SK-MEL-5 (cell line): Measurements from ENCODE around the gene SWAP70. TPM values are rescaled to one million over a fixed set of nuclear protein-coding genes. Genes with fewer than 3 reads are reported as not detected.
A peak's percentile ranks its signal among the peaks of the same experiment; 100 is the strongest.
"Not testable (repeated sequence)": the region's sequence is repeated elsewhere in the genome, so short reads cannot be mapped to it uniquely, and the experiment has no call there.

Source experiments
- DNase-seq: peaks from one replicate; pipeline ENCODE4 v3.0.0-alpha.2; 2016; ENCODE audit warnings: low read depth, low spot score
- in situ Hi-C: cut with HindIII; loops from 2 replicates; pipeline ENCODE4 v1.10.0; 2016; ENCODE audit warnings: low sequenced_read_pairs, high pct_unique_total_duplicates, low pct_unique_long_range_greater_than_20kb
- total RNA-seq: library from RNA; depleted of rRNA; stranded (reverse); fragments of >200 nt; shearing (Covaris generic); gene quantifications from 2 replicates; pipeline ENCODE4 v1.2.3, GENCODE V29; 2014

SWAP70 gene
- total RNA-seq, 1 experiment from 2014 or later, result 149 TPM

DNA sequence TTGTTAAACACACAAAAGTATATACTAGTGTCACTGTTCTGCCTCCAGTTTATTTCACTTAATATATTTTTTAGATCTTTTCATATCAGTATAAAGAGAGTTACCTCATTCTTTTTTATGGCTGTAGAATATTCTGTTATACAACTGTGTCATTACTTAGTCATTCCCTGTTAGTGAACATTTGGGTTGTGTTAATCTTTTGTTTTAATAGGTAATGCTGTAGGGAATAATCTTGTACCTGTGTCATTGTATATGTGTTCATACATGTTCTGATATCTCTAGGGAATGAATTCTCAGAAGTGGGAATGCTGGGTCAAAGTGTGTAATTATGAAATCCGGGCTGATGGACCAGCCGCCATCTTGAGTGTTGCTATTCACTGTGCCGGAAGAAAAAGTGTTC, 71.4 kb downstream of the SWAP70 start:
- DNase-seq, result no peak
- in situ Hi-C loops, result no loop called here

DNA sequence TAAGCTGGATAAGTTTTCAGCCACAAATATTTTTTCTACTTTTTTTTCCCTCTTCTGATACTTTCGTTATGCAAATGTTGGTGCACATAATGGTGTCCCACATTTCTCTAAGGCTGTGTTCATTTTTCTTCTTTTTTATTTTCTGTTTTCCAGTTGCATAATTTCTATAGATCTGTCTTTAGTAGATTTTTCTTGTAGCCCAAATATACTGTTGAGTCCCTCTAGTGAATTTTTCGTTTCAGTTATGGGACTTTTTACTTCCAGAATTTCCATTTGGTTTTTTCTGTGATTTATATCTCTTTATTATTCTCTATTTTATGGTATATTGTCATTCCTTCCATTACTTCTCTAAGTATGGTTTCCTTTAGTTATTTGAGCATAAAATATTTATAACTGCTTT, 72.0 kb downstream of the SWAP70 start:
- no peak for DNase-seq
- in situ Hi-C loops, result no loop called here

DNA sequence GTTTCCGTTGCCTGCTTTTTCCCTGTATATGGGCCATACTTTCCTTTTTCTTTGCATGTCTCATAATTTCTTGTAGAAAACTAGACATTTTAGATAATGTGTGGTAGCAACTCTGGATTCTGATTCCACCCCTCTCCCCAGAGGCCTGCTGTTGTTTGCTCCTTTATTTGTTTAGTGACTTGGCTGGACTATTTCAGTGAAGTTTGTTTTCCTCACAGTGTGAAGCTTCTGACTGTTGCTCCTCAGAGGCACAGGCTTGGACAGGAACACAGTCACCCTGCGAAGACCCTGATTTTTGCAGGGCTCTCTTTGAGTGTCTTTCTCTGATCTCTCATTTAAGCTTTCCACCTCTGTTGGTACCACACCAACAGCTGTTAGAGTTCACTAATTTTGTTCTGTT, 72.5 kb downstream of the SWAP70 start:
- DNase-seq, result no peak
- in situ Hi-C loops, result no loop called here

DNA sequence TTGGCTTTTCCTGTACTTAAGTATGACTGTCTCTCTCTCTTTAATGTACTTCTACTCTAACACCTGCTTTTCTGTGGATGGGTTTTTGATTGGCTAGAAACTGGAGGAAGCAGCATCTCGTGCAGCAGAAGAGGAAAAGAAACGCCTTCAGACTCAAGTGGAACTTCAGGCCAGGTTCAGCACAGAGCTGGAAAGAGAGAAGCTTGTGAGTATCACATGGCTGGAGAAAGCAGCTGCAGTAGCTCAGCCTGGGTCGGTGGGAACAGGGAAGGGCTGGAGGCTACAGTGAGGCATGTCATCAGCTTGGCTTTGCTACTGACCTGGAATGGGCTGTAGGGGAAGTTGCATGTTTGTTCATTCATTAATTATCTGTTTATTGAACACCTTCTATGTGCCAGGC, 74.2 kb downstream of the SWAP70 start:
- DNase-seq, result peak; percentile 91
- in situ Hi-C loops, result no loop called here

DNA sequence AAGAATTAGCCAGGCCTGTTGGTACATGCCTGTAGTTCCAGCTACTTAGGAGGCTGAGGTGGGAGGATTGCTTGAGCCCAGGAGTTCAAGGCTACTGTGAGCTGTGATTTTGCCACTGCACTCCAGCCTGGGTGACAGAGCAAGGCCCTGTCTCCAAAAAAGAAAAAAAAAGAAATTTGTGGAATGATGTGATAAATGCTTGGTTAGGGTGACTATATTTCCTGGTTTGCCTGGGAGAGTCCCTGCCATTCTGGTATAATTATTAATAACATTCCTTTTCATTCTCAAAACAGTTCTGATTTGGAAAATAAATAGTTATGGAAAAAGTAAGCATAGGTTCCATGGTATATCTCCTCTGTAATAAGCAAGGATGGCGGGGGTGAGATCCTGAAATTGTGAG, 74.8 kb downstream of the SWAP70 start:
- no peak for DNase-seq
- in situ Hi-C loops, result no loop called here

DNA sequence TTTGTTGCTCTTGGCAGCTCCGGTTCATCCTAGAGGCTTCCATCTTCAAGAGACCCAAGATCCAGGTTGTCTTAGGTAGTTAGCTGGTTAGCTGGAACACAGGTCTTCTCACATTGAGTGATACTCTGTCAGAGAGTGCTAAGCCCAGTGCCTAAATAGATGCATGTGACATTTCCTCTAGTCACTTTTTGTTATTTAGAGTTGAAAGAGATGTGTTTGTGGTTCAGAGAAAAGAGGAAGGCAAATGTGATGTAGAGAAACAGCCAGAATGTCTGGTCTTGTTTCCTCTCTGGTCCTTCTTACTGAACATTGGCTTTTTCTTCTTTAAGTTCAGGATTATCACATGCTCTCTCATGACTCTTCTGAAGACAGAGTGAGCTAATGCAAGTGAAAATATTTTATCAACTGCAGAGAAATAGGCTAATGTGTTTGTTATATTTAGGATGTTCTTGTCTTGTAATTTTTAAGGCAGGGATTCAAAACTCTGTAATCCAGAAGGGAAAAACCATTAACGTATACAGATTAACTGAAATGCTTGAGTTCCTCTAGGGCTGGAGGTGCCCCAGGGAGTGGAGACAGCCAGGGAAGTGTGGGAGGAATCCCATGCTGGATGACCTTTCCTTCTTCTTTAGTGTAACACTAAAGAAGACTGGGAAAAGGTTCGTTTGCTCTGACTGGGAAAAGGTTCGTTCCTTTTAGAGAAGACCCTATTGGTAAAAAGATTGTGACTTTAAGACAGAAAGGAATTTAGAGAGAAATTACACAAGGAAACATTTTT, 75.4 kb downstream of the SWAP70 start:
- peak; percentile 63 for DNase-seq
- in situ Hi-C loops, result no loop called here

DNA sequence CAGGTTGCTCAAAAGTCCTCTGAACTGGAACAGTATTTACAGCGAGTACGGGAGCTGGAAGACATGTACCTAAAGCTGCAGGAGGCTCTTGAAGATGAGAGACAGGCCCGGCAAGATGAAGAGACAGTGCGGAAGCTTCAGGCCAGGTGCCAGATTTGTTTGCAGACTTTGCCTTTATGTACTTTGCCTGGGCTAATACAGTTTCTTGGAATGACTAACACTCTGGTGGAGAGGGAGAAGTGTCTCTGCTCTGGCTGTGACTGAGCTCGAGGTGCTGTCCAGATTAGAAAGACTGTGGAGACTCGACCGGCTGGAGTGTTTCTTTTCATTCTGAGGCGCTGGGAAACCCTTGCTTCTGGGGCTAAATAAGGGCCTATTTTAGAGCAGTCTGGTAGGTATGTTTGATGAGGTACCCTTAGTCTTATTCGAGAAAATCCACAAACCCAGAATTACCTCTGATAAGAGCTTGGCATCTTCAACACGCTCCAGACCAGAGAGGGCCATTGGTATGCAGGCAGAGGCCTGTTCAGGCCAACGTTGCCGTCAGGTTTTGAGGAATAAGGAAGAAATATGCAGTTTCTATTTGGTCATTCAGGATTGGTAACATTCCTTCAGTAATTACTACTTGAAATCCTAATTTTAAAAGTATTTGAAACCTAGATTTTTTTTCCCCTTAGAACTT, 76.5 kb downstream of the SWAP70 start:
- in situ Hi-C loops, result no loop called here
- DNase-seq, result no peak

DNA sequence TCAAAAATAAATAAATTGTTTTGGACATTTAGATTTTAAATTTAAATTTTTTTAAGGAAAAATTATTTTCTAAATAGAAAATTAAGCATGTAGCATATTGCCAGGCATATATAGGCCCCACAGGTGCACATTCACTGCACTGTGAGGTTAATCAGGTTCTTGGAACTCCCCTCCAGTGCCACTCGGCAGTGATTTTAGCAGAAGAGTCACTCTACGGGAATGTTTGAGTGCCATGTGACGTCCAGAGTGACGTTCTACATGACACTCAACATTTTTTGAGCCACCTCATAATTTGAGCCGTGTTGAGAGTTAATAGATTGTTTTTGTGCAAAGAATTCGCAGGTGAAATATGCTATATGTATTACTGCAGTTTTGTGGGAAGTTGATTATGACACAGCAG, 77.4 kb downstream of the SWAP70 start:
- DNase-seq, result no peak
- in situ Hi-C loops, result no loop called here

DNA sequence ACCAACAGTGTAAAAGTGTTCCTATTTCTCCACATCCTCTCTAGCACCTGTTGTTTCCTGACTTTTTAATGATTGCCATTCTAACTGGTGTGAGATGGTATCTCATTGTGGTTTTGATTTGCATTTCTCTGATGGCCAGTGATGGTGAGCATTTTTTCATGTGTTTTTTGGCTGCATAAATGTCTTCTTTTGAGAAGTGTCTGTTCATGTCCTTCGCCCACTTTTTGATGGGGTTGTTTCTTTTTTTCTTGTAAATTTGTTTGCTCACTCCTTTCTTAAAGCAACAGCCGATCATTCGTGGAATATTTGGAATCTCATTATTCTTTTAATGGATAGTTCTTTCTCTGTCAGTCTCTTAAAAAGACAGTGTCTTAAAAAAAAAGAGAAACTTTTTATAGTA, 79.6 kb downstream of the SWAP70 start:
- DNase-seq, in situ Hi-C loops: not testable (repeated sequence)

DNA sequence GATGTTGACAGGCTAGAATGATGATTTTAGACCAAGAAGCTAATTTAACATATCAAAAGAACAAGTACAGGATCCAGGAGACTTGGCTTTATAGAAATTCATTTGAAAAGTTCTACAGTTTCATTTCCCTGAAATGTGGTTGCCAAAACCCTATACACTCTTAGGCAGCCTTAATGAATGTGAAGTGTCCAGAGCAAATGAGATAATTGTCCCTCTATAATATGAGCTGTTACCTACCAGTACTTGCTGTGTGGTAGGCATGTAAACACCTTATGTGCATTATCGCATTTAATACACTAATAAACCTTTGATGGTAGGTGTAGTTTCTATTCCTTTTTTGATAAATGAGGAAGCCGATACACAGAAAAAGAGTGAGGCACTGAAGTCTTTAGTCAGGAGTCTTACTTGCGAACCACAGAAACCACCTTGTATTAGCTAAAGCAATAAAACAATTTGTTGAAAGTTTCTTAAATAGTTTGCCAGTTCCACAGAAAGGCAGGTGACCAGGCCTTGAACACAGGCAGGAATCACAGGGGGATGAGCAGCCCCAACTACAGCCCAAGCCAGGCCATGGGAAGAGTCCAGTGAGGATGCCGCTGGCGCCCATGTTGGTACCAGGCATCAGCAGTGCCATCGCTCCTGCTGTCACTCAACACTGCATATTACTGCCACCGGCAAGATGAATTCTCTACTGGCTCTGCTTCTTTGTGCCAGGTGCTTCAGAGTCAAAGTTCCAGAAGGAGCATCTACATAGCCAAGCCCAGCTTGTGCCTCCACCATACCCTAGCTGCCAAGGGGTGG, 81.7 kb downstream of the SWAP70 start:
- in situ Hi-C loops, result no loop called here

DNA sequence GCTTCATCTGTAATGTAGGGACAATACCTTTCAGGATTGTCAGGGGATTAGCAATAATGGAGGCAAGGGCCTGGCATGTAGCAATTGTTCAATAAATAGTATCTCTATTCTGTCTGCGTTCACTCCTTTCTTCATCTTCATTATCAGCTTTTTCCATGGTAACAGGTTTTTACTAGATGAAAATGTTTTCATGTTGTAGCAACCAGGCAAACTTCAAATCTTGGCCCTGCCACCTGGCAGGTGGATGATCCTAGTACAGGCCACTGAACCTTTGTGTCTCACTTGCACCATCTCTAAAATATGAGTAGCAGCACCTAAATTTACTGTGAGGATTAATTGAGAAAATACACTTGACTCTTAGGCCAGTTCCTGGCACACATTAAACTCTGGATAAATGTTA, 83.4 kb downstream of the SWAP70 start:
- in situ Hi-C loops, result no loop called here
- DNase-seq, result no peak

More for the DNA sequence above, 81.7 kb downstream of the SWAP70 start:
- DNase-seq, result no peak

DNA sequence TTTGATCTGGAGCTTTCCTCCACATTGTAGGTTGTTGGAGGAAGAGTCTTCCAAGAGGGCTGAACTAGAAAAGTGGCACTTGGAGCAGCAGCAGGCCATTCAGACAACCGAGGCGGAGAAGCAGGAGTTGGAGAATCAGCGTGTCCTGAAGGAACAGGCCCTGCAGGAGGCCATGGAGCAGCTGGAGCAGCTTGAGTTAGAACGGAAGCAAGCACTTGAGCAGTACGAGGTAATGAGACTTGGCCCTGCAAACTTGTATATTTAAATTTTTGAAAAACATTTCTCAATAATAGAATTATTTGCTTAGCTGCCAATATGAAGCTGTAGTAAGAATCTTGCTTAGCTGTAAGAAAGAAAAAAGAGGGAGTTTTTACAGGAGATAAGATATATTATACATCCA, 84.0 kb downstream of the SWAP70 start:
- DNase-seq, result no peak
- in situ Hi-C loops, result no loop called here

DNA sequence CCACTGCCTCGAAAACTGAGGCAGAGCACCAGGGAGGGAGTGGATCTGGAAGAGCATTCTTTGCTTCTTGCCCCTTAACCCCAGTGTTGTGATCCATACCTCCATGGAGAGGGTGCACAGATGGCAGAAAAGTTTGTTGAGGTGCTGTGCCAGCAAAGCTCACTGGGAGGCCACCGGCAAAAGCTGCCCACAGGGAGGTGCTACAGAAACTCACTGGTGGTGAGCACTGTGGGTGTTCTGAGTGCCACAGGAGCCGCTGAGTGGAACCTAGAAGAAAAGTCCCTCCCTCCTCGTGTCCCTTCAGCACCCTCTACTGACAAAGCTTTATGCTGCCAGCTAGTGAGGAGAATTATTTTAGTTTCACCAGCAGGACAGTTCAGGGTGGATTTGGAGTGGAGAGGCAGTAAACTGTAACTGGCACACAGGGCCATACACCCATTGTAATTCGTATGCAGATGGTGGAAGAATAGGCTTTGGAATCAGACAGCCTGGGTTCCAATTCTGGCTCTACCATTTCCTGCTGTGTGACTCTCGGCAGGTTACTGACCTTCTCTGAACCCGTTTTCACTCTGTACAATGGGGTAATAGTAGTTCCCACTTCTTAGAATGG, 84.6 kb downstream of the SWAP70 start:
- DNase-seq, result peak; percentile 87
- in situ Hi-C loops, result no loop called here

DNA sequence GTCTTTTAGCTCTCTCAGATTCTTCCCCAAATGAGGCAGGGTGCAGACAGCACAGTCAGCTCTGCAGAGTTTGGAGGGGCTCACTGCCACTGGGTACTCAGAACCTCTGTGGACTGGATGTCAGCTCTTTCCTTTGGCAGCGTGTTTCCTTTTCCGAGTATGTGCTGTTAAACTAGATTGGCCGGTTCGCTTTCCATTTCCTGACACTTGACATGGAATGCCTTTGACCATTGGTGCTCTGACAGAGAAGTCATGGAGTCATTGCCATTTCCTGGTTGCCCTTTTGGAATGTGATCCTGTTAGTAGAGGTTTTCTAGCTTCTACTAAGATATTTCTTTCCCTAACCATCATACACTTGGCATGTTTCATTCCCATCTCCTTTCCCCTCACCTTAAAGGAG, 86.7 kb downstream of the SWAP70 start:
- in situ Hi-C loops, result no loop called here
- DNase-seq, result no peak

DNA sequence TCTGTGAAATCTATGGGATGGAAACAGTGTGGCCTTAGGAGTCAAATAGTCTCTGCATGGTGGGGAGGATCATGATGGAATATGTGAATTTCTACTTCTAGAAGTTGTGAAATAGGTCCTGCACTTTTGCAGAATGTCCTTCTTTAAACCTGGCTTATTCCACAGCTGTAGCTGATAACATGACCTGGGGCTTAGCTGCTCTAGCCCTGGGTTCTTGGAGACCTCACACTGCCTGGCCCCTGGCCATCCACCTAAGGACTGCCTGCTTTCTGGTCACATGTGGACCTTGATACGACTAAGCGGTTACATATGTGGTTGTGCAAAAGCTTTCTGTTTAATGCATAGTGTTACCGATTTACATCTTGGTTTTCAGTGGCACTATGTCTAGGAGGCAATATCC, 88.2 kb downstream of the SWAP70 start:
- DNase-seq, result no peak
- in situ Hi-C loops, result no loop called here

DNA sequence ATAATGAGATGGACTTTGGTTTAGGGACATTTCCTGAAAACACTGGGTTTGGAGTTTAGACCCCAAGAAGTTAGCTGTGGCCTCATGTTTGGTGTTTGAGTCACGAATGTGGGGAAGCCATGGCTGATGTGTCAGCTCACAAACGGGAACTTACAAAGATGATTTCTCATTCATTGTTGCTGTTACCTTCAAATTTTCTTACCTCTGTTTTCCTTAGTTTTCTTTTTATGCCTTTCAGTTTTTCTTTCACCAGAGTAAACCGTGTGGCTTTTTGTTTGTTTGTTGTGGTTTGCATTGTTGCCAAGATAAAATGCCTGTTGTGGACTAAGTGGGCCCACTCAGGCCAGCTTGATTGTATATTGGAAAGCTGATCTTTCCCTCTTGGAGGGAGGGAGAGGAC, 89.1 kb downstream of the SWAP70 start:
- in situ Hi-C loops, result no loop called here
- DNase-seq, result no peak

DNA sequence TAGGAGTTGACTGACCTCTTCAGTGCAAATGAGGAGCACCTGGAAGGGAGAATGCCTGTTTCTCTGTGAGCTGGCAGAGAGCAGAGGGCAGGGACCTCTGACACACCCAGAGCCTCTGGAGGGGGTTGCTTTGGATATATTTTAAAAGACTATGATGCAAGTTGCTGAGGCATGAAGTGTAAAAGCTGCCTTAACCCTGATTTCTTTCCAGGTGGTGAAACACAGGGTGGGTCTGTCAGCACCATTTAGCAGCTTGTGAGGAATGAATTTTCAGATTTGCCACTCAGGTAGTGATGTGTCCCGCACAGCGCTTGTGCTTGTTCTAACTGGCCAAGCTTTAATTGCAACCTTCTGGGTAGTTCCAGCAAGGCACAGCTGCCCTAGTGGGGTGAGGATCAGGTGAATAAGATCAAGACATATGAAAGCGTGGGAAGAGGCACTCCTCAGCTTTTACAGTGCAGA, 90.2 kb downstream of the SWAP70 start:
- peak; percentile 11 for DNase-seq
- in situ Hi-C loops, result no loop called here

DNA sequence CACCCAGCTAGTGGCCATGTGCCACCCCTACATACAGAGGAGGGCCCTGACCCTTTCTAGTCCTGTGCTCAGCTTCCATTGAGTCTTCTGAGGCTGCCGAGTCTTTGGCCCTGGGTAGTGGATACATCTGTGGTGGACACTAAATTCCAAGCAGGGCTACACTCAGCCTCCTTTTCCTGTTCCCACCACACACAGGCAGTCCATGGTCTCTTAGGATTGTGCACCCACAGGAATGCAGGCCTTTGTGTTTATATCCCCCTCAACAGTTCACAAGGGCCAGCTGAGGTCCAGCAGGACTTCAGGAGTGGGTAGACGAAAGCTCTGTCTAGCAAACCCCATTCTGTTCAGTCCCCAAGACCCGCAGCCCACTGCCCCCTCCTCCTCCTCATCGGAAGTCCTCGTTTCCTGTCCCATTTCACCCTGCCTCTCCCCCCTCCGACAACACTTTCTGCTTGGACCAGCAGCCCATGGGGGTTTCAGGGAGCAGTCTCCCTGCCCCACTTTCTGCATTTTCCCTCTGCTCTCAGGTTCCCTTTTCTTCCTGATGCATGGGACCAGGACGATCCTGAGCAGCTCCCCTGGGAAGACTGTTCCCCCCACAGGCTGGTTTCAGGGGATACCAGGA, 91.8 kb downstream of the SWAP70 start:
- in situ Hi-C loops, result no loop called here
- DNase-seq, result peak; percentile 23
